ENCODE data around the gene OIT3. TPM values are rescaled to one million over a fixed set of nuclear protein-coding genes. Genes with fewer than 3 reads are reported as not detected.
"Not testable (repeated sequence)": the region's sequence is repeated elsewhere in the genome, so short reads cannot be mapped to it uniquely, and the experiment has no call there.

The OIT3 gene
- total RNA-seq, 2 experiments from 2014 or later: not detected

GRCh38 chr10:72911758-72912157 lies 18.2 kb downstream of the OIT3 start:
- POLR2A ChIA-PET: no interaction called here
- Mint-ChIP-seq H3K27me3 (peaks cover 3% of the 10 kb centered on the region), H3K27ac (no peak overlapping the region), H3K4me1 (no peaks in the 10 kb centered on the region), H3K9me3 (no peaks in the 10 kb centered on the region), H3K36me3 (ENCODE audit: low read depth) (no peaks in the 10 kb centered on the region), H3K4me3 (no peak overlapping the region)
- no peak for DNase-seq
- CTCF ChIA-PET: no interaction called here

DNA sequence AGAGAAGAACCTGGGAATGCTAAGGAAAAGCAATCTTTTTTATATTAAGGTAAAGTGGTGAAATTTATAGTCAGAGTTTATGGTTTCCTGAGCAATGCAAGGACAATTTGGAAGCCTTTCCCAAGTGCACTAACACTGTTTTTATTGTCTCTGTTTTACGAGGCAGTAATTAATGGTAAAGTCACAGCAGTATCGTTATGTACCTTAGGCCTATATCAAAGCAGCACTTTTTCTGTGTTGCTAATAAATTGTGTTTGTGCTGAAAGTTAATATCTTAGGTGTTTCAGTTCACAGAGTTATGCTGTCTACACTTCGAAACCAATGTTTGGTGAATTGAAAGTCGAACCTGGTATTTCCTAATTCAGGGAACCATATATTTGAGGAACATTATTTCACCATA lies 19.2 kb downstream of the OIT3 start:
- peaks cover 4% of the 10 kb centered on the region for H3K27me3 Mint-ChIP-seq
- CTCF ChIA-PET: no interaction called here
- H3K36me3 Mint-ChIP-seq (ENCODE audit: low read depth): no peaks in the 10 kb centered on the region
- H3K27ac Mint-ChIP-seq: no peak overlapping the region
- no peaks in the 10 kb centered on the region for H3K9me3 Mint-ChIP-seq
- POLR2A ChIA-PET: no interaction called here
- no peak overlapping the region for H3K4me3 Mint-ChIP-seq
- H3K4me1 Mint-ChIP-seq: no peaks in the 10 kb centered on the region
- DNase-seq: no peak

GRCh38 chr10:72913287-72913686 lies 19.7 kb downstream of the OIT3 start:
- Mint-ChIP-seq H3K36me3 (ENCODE audit: low read depth) (no peaks in the 10 kb centered on the region), H3K9me3 (no peaks in the 10 kb centered on the region), H3K27ac (no peak overlapping the region), H3K4me3 (no peak overlapping the region), H3K27me3 (peaks cover 7% of the 10 kb centered on the region), H3K4me1 (no peaks in the 10 kb centered on the region)
- ChIA-PET CTCF (no interaction called here), POLR2A (no interaction called here)
- no peak for DNase-seq

- H3K27ac Mint-ChIP-seq; H3K9me3 Mint-ChIP-seq; CTCF ChIA-PET; H3K4me3 Mint-ChIP-seq; DNase-seq; H3K4me1 Mint-ChIP-seq; H3K36me3 Mint-ChIP-seq (ENCODE audit: low read depth): not testable (repeated sequence)
- H3K27me3 Mint-ChIP-seq: peaks cover 37% of the 10 kb centered on the region
- POLR2A ChIA-PET: interaction anchor here (0.6 kb wide), 1 partner anchor 8 kb away, joined by 3 read pairs; no protein-coding TSS in a partner anchor
These were observed 23.7 kb downstream of the OIT3 start for GRCh38 chr10:72917201-72917600.

- H3K27ac Mint-ChIP-seq; H3K36me3 Mint-ChIP-seq (ENCODE audit: low read depth); POLR2A ChIA-PET; CTCF ChIA-PET; H3K4me1 Mint-ChIP-seq; H3K4me3 Mint-ChIP-seq; DNase-seq: not testable (repeated sequence)
- peaks cover 40% of the 10 kb centered on the region for H3K27me3 Mint-ChIP-seq
- H3K9me3 Mint-ChIP-seq: peaks cover 10% of the 10 kb centered on the region
These were observed 24.3 kb downstream of the OIT3 start for GRCh38 chr10:72917803-72918332.

GRCh38 chr10:72918352-72918751 lies 24.8 kb downstream of the OIT3 start:
- H3K36me3 Mint-ChIP-seq (ENCODE audit: low read depth): no peaks in the 10 kb centered on the region
- no peaks in the 10 kb centered on the region for H3K4me1 Mint-ChIP-seq
- H3K4me3 Mint-ChIP-seq: no peak overlapping the region
- no peak for DNase-seq
- ChIA-PET POLR2A (no interaction called here), CTCF (no interaction called here)
- no peak overlapping the region for H3K27ac Mint-ChIP-seq
- peaks cover 10% of the 10 kb centered on the region for H3K9me3 Mint-ChIP-seq
- peaks cover 40% of the 10 kb centered on the region for H3K27me3 Mint-ChIP-seq

DNA sequence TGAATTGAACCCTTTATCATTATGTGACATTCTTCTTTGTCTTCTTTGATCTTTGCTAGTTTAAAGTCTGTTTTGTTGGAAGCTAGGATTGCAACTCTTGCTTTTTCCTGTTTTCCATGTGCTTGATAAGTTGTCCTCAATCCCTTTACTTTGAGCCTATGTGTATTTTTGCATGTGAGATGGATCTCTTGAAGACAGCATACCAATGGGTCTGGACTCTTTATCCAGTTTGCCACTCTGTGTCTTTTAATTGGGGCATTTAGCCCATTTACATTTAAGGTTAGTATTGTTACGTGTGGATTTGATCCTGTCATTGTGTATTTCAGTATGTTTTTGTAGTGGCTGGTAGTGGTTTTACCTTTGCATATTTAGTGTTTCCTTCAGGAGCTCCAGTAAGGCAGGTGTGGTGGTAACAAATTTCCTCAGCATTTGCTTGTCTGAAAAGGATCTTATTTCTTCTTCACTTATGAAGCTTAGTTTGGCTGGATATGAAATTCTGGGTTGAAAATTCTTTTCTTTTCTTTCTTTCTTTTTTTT lies 27.7 kb downstream of the OIT3 start:
- peaks cover 10% of the 10 kb centered on the region for H3K9me3 Mint-ChIP-seq
- H3K27me3 Mint-ChIP-seq: peaks cover 40% of the 10 kb centered on the region
- POLR2A ChIA-PET; H3K4me3 Mint-ChIP-seq; H3K27ac Mint-ChIP-seq; H3K4me1 Mint-ChIP-seq; DNase-seq; H3K36me3 Mint-ChIP-seq (ENCODE audit: low read depth): not testable (repeated sequence)
- CTCF ChIA-PET: interaction anchor here (0.6 kb wide), 1 partner anchor 637 kb away, joined by 4 read pairs; no protein-coding TSS in a partner anchor

DNA sequence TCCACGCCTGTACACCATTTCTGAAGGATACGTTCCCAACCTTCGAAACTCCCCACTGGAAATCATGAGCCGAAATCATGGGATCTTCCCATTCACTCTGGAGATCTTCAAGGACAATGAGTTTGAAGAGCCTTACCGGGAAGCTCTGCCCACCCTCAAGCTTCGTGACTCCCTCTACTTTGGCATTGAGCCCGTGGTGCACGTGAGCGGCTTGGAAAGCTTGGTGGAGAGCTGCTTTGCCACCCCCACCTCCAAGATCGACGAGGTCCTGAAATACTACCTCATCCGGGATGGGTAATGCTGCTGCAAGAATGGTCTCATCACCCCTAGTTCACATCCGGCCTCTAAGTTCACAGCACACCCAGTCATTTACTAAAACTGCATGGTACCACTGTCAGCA lies 30.8 kb downstream of the OIT3 start:
- Mint-ChIP-seq H3K27me3 (peaks cover 29% of the 10 kb centered on the region), H3K9me3 (peaks cover 10% of the 10 kb centered on the region), H3K27ac (no peak overlapping the region), H3K4me1 (no peaks in the 10 kb centered on the region), H3K4me3 (no peak overlapping the region), H3K36me3 (ENCODE audit: low read depth) (no peaks in the 10 kb centered on the region)
- CTCF ChIA-PET: interaction anchor here (0.7 kb wide), 1 partner anchor 881 kb away, joined by 3 read pairs; no protein-coding TSS in a partner anchor
- DNase-seq: no peak
- POLR2A ChIA-PET: no interaction called here

- Mint-ChIP-seq H3K9me3 (peaks cover 8% of the 10 kb centered on the region), H3K27me3 (peaks cover 13% of the 10 kb centered on the region), H3K36me3 (ENCODE audit: low read depth) (no peaks in the 10 kb centered on the region), H3K27ac (no peak overlapping the region), H3K4me1 (no peaks in the 10 kb centered on the region), H3K4me3 (no peak overlapping the region)
- ChIA-PET CTCF (no interaction called here), POLR2A (no interaction called here)
- DNase-seq: no peak
These were observed 32.5 kb downstream of the OIT3 start for GRCh38 chr10:72925951-72926465.

- no peaks in the 10 kb centered on the region for H3K36me3 Mint-ChIP-seq (ENCODE audit: low read depth)
- no peaks in the 10 kb centered on the region for H3K4me1 Mint-ChIP-seq
- H3K4me3 Mint-ChIP-seq: no peak overlapping the region
- CTCF ChIA-PET: no interaction called here
- POLR2A ChIA-PET: no interaction called here
- no peak for DNase-seq
- peaks cover under 1% of the 10 kb centered on the region for H3K9me3 Mint-ChIP-seq
- H3K27me3 Mint-ChIP-seq: peaks cover 5% of the 10 kb centered on the region
- no peak overlapping the region for H3K27ac Mint-ChIP-seq
These were observed 33.9 kb downstream of the OIT3 start for GRCh38 chr10:72927485-72927884.

- Mint-ChIP-seq H3K27ac (no peak overlapping the region), H3K9me3 (no peaks in the 10 kb centered on the region), H3K27me3 (peaks cover 5% of the 10 kb centered on the region), H3K36me3 (ENCODE audit: low read depth) (no peaks in the 10 kb centered on the region), H3K4me1 (no peaks in the 10 kb centered on the region), H3K4me3 (no peak overlapping the region)
- POLR2A ChIA-PET: no interaction called here
- CTCF ChIA-PET: no interaction called here
- DNase-seq: no peak
These were observed 35.3 kb downstream of the OIT3 start for GRCh38 chr10:72928798-72929197.

DNA sequence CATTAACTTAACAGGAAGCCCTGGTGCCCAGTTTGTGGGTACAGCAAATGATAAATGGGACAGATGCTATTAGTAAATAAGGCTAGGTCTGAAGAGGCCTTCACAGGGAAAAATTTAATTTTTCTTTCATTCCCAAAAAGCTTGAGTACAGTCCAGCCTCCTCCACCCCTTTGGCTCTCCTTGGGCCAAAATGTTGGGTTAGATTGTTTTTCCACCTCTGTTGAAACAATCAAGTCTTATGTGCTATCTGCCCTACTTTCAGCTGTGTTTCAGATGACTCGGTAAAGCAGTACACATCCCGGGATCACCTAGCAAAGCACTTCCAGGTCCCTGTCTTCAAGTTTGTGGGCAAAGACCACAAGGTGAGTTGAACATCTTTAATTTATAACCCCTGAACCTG lies 36.7 kb downstream of the OIT3 start:
- no peak for DNase-seq
- no peak overlapping the region for H3K4me3 Mint-ChIP-seq
- no peaks in the 10 kb centered on the region for H3K4me1 Mint-ChIP-seq
- no peaks in the 10 kb centered on the region for H3K9me3 Mint-ChIP-seq
- peaks cover 5% of the 10 kb centered on the region for H3K27me3 Mint-ChIP-seq
- no peaks in the 10 kb centered on the region for H3K36me3 Mint-ChIP-seq (ENCODE audit: low read depth)
- ChIA-PET CTCF (no interaction called here), POLR2A (no interaction called here)
- H3K27ac Mint-ChIP-seq: no peak overlapping the region

DNA sequence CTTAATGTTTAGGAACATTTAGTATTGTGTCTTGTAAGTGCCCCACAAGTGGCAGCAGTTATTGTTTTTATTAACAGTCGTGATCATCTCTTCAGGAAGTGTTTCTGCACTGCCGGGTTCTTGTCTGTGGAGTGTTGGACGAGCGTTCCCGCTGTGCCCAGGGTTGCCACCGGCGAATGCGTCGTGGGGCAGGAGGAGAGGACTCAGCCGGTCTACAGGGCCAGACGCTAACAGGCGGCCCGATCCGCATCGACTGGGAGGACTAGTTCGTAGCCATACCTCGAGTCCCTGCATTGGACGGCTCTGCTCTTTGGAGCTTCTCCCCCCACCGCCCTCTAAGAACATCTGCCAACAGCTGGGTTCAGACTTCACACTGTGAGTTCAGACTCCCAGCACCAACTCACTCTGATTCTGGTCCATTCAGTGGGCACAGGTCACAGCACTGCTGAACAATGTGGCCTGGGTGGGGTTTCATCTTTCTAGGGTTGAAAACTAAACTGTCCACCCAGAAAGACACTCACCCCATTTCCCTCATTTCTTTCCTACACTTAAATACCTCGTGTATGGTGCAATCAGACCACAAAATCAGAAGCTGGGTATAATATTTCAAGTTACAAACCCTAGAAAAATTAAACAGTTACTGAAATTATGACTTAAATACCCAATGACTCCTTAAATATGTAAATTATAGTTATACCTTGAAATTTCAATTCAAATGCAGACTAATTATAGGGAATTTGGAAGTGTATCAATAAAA lies 38.9 kb downstream of the OIT3 start:
- H3K9me3 Mint-ChIP-seq: no peaks in the 10 kb centered on the region
- H3K27me3 Mint-ChIP-seq: peaks cover 4% of the 10 kb centered on the region
- H3K36me3 Mint-ChIP-seq (ENCODE audit: low read depth): no peaks in the 10 kb centered on the region
- H3K27ac Mint-ChIP-seq: no peak overlapping the region
- ChIA-PET CTCF (no interaction called here), POLR2A (no interaction called here)
- H3K4me3 Mint-ChIP-seq: no peak overlapping the region
- no peaks in the 10 kb centered on the region for H3K4me1 Mint-ChIP-seq
- no peak for DNase-seq

GRCh38 chr10:72935361-72935760 lies 41.8 kb downstream of the OIT3 start:
- no peaks in the 10 kb centered on the region for H3K4me1 Mint-ChIP-seq
- CTCF ChIA-PET: interaction anchor here (0.6 kb wide), 1 partner anchor 45 kb away, joined by 3 read pairs; no protein-coding TSS in a partner anchor
- no peak overlapping the region for H3K27ac Mint-ChIP-seq
- H3K4me3 Mint-ChIP-seq: no peak overlapping the region
- peaks cover 8% of the 10 kb centered on the region for H3K27me3 Mint-ChIP-seq
- no peaks in the 10 kb centered on the region for H3K9me3 Mint-ChIP-seq
- H3K36me3 Mint-ChIP-seq (ENCODE audit: low read depth): no peaks in the 10 kb centered on the region
- DNase-seq: no peak
- POLR2A ChIA-PET: no interaction called here
